ENCODE results near the gene GRK6. TPM values are rescaled to one million over a fixed set of nuclear protein-coding genes. Genes with fewer than 3 reads are reported as not detected.

GRK6 gene
- total and polyA plus RNA-seq, 2 of the 4 experiments (the other 2 are of a cell fraction): 25.3 to 30.1 TPM

- DNase-seq (no peak), ATAC-seq (ENCODE audit: low read depth) (no peak)
- H2BK5ac ChIP-seq (ENCODE audit: low read depth, low read length, poor library complexity, severe bottlenecking): no peak overlapping the region
- no peak overlapping the region for H4K5ac ChIP-seq (ENCODE audit: low read depth, low read length)
- in situ Hi-C loops (cut with MboI; ENCODE audit: low sequenced_read_pairs): no loop called here
- BruUV-seq (replicated peaks): no TSS peak
- no peak overlapping the region for H2AFZ ChIP-seq (replicated peaks; ENCODE audit: low read length, poor library complexity)
- H3K36me3 ChIP-seq (ENCODE audit: control insufficient read depth, insufficient read depth, low read length): peaks cover 42% of the 10 kb centered on the region
- intact Hi-C loops (cut with micrococcal nuclease): no loop called here
- H3K4me3 ChIP-seq (ENCODE audit: insufficient read depth, low read depth, low read length): no peak overlapping the region
- H3K27ac ChIP-seq (ENCODE audit: insufficient read depth, low read length): no peak overlapping the region
- H2BK120ac ChIP-seq (ENCODE audit: low read depth, low read length): no peak overlapping the region
- no peak overlapping the region for H2BK20ac ChIP-seq (ENCODE audit: low read depth, low read length)
- H4K20me1 ChIP-seq (ENCODE audit: insufficient read depth, low read length): peaks cover 28% of the 10 kb centered on the region
- H3K4me1 ChIP-seq (ENCODE audit: control insufficient read depth, insufficient read depth, low read length): peaks cover 8% of the 10 kb centered on the region
- H2AK9ac ChIP-seq (replicated peaks; ENCODE audit: low read depth, low read length, poor library complexity): no peak overlapping the region
- CTCF ChIA-PET: no interaction called here
- H4K8ac ChIP-seq (ENCODE audit: low read depth in 2 of 2, low read length in 2 of 2): no peak overlapping the region
- H3K9me1 ChIP-seq (ENCODE audit: insufficient read depth, low read length): peaks cover 7% of the 10 kb centered on the region; the same call in 1 of the 2 replicates
- no peaks in the 10 kb centered on the region for H3K27me3 ChIP-seq (ENCODE audit: control insufficient read depth, insufficient read depth, low read length)
- WGBS, 2 experiments (ENCODE audit: extremely low coverage in 2 of 2, insufficient read length in 1 of 2): 82% methylated on average over 12 of the region's 18 CpGs; no CpG with 5 or more reads in 1 of the 2 experiments
- H3K56ac ChIP-seq (ENCODE audit: extremely low read depth, insufficient read depth, low read length): no peak overlapping the region
- dilution Hi-C loops (cut with HindIII; ENCODE audit: low sequenced_read_pairs, unreplicated experiment): no loop called here
- H3K4me2 ChIP-seq (ENCODE audit: low read depth, low read length): no peak overlapping the region
- H2AK5ac ChIP-seq (ENCODE audit: low read depth, low read length): no peak overlapping the region
- H3K9ac ChIP-seq (ENCODE audit: low read depth, low read length): no peak overlapping the region
- peaks cover 11 to 38% of the 10 kb centered on the region in 2 experiments for H3K79me1 ChIP-seq (ENCODE audit: low read depth in 1 of 2, low read length in 2 of 2)
- H3K14ac ChIP-seq (replicated peaks; ENCODE audit: low read depth, low read length): no peak overlapping the region
- H3K4ac ChIP-seq (ENCODE audit: low read depth, low read length): no peak overlapping the region
- no peak overlapping the region for H2BK15ac ChIP-seq (ENCODE audit: low read depth, low read length)
- no peak overlapping the region for H3K23ac ChIP-seq (ENCODE audit: low read depth, low read length)
- POLR2A ChIA-PET (ENCODE audit: unreplicated experiment): no interaction called here
- no peaks in the 10 kb centered on the region for H3K9me3 ChIP-seq (ENCODE audit: control insufficient read depth, insufficient read depth, low read length)
- no peak overlapping the region for H4K91ac ChIP-seq (ENCODE audit: insufficient read depth, low read depth, low read length)
- TF ChIP-seq MAFK (IDR thresholded peaks at IDR 0.05; ENCODE audit: low read depth, low read length): no peak
- TF ChIP-seq CTCF (conservative IDR thresholded peaks at IDR 0.05; ENCODE audit: low read depth, low read length): no peak
- no peak for TF ChIP-seq NFE2L2 (IDR thresholded peaks at IDR 0.05; ENCODE audit: low read depth, low read length)
- TF ChIP-seq POLR2A (IDR thresholded peaks at IDR 0.05; ENCODE audit: low read depth, low read length): no peak
- TF ChIP-seq FOS (IDR thresholded peaks at IDR 0.05; ENCODE audit: low read depth, low read length): no peak
- TF ChIP-seq SMC3 (IDR thresholded peaks at IDR 0.05; ENCODE audit: low read depth, low read length): no peak
- no peak overlapping the region for H3K18ac ChIP-seq (ENCODE audit: low read depth, low read length)
These were observed 5.8 kb downstream of the GRK6 start for GRCh38 chr5:177432143-177432838.
